Measurements from ENCODE around the gene MTG1.

The MTG1 gene

GRCh38 chr10:133390597-133391248 is 3.2 kb upstream of the MTG1 start:
- CTCF ChIA-PET = interaction anchor here (0.6 kb wide), 2 partner anchors 86 to 736 kb away, joined by 3 to 4 read pairs; no protein-coding TSS in a partner anchor
- peak overlapping the region; percentile 41; the same call in 1 of the 2 replicates for H3K27ac ChIP-seq
- DNase-seq (ENCODE audit: low spot score) = no peak
- no peak for TF ChIP-seq CTCF (conservative IDR thresholded peaks at IDR 0.05; ENCODE audit: low read depth)
- POLR2A ChIA-PET (ENCODE audit: low non-redundant PET) = interaction anchor here (1.1 kb wide), 1 partner anchor 17 kb away, joined by 4 read pairs; the partner anchor contains the start of gene ECHS1

GRCh38 chr10:133391249-133391635 is 2.7 kb upstream of the MTG1 start:
- DNase-seq (ENCODE audit: low spot score) = no peak
- CTCF ChIA-PET = interaction anchor here (0.6 kb wide), 1 partner anchor 737 kb away, joined by 3 read pairs; no protein-coding TSS in a partner anchor
- H3K27ac ChIP-seq = no peak overlapping the region
- POLR2A ChIA-PET (ENCODE audit: low non-redundant PET) = interaction anchor here (0.6 to 1.1 kb wide), 2 partner anchors 18 to 559 kb away, joined by 4 to 8 read pairs; partner anchors contain the start of gene ECHS1
- TF ChIP-seq CTCF (conservative IDR thresholded peaks at IDR 0.05; ENCODE audit: low read depth) = no peak

GRCh38 chr10:133391761-133392518 is 2.0 kb upstream of the MTG1 start:
- H3K27ac ChIP-seq = no peak overlapping the region
- ChIA-PET POLR2A (ENCODE audit: low non-redundant PET) (interaction anchor here (0.6 to 1.1 kb wide), 2 partner anchors 19 to 560 kb away, joined by 4 to 8 read pairs; partner anchors contain the start of gene ECHS1), CTCF (no interaction called here)
- no peak for TF ChIP-seq CTCF (conservative IDR thresholded peaks at IDR 0.05; ENCODE audit: low read depth)
- no peak for DNase-seq (ENCODE audit: low spot score)

GRCh38 chr10:133393401-133394063 is 425 bp upstream of the MTG1 start:
- no peak for DNase-seq (ENCODE audit: low spot score)
- POLR2A ChIA-PET (ENCODE audit: low non-redundant PET) = no interaction called here
- peak overlapping the region; percentile 85 for H3K27ac ChIP-seq
- CTCF ChIA-PET = no interaction called here
- TF ChIP-seq CTCF (conservative IDR thresholded peaks at IDR 0.05; ENCODE audit: low read depth) = no peak

GRCh38 chr10:133394801-133395221 is 854 bp downstream of the MTG1 start:
- no peak for TF ChIP-seq CTCF (conservative IDR thresholded peaks at IDR 0.05; ENCODE audit: low read depth)
- POLR2A ChIA-PET (ENCODE audit: low non-redundant PET) = no interaction called here
- H3K27ac ChIP-seq = peak overlapping the region; percentile 85
- no peak for DNase-seq (ENCODE audit: low spot score)
- CTCF ChIA-PET = no interaction called here

- CTCF ChIA-PET = interaction anchor here (0.6 kb wide), 1 partner anchor 44 kb away, joined by 3 read pairs; no protein-coding TSS in a partner anchor
- no peak for TF ChIP-seq CTCF (conservative IDR thresholded peaks at IDR 0.05; ENCODE audit: low read depth)
- no peak overlapping the region for H3K27ac ChIP-seq
- POLR2A ChIA-PET (ENCODE audit: low non-redundant PET) = no interaction called here
- DNase-seq (ENCODE audit: low spot score) = no peak
Observed at GRCh38 chr10:133396035-133396624, 2.2 kb downstream of the MTG1 start.

All from RWPE1 (cell line).